Thymus (tissue), 11 donors: ENCODE results near the gene MTMR3. TPM values are rescaled to one million over a fixed set of nuclear protein-coding genes. Genes with fewer than 3 reads are reported as not detected.

Source experiments
- DNase-seq, 9 donors: peaks; one replicate each; pipeline ENCODE4 v3.0.0-alpha.2; 2013; ENCODE audit warnings: low spot score in 9 of 9, low read depth in 6 of 9, missing footprints in 1 of 9
- H3K27ac ChIP-seq, 2 donors: one replicate each; pipeline ENCODE4 v1.5.1; 2013; ENCODE audit warnings: control low read depth in 1 of 2, low read depth in 1 of 2, low read length in 1 of 2, mild to moderate bottlenecking in 1 of 2, moderate library complexity in 1 of 2
- H3K27me3 ChIP-seq, 2 donors: one replicate each; pipeline ENCODE4 v1.5.1; 2013; ENCODE audit warnings: low read length in 1 of 2; ENCODE audit not compliant: control insufficient read depth in 2 of 2, insufficient read depth in 1 of 2
- H3K36me3 ChIP-seq, 2 donors: one replicate each; pipeline ENCODE4 v1.5.1; 2013; ENCODE audit warnings: low read length in 1 of 2, mild to moderate bottlenecking in 1 of 2, moderate library complexity in 1 of 2; ENCODE audit not compliant: control insufficient read depth in 2 of 2, insufficient read depth in 2 of 2
- H3K4me1 ChIP-seq, 2 donors: one replicate each; pipeline ENCODE4 v1.5.1; 2013; ENCODE audit warnings: low read length in 2 of 2; ENCODE audit not compliant: control insufficient read depth in 2 of 2, insufficient read depth in 2 of 2
- H3K4me3 ChIP-seq, 2 donors: one replicate each; pipeline ENCODE4 v1.5.1; 2013; ENCODE audit warnings: low read length in 2 of 2, control low read depth in 1 of 2, mild to moderate bottlenecking in 1 of 2
- H3K9me3 ChIP-seq, 2 donors: one replicate each; pipeline ENCODE4 v1.5.1; 2013; ENCODE audit warnings: low read length in 1 of 2, mild to moderate bottlenecking in 1 of 2; ENCODE audit not compliant: control insufficient read depth in 2 of 2, insufficient read depth in 1 of 2
- WGBS: extraction: QIAGEN DNeasy Blood & Tissue Kit; methylation state at CpG from one replicate; pipeline ENCODE4 v1.1.7; 2013; 5-methylcytosine and 5-hydroxymethylcytosine counted together
- polyA plus RNA-seq: library from polyadenylated mRNA; stranded (reverse); fragments of 200-250 nt; gene quantifications from one replicate; pipeline ENCODE4 v1.2.3, GENCODE V29; 2013
- total RNA-seq: library from RNA; stranded (reverse); fragments of 120-200 nt; gene quantifications from one replicate; pipeline ENCODE4 v1.2.4, GENCODE V29; 2013
- donor health status: healthy.

The MTMR3 gene
- total and polyA plus RNA-seq, 2 donors: 14.8 to 16.4 TPM

GRCh38 chr22:29892315-29893156 lies 9.6 kb downstream of the MTMR3 start:
- no peak for DNase-seq
- H3K27ac ChIP-seq: no peak overlapping the region
- no peaks in the 10 kb centered on the region for H3K4me1 ChIP-seq
- H3K4me3 ChIP-seq: no peak overlapping the region
- H3K27me3 ChIP-seq: no peaks in the 10 kb centered on the region
- no peaks in the 10 kb centered on the region for H3K36me3 ChIP-seq
- WGBS: 80% methylated on average over 1 of the region's 1 CpG
- H3K9me3 ChIP-seq: no peaks in the 10 kb centered on the region

- H3K27me3 ChIP-seq: no peaks in the 10 kb centered on the region
- H3K36me3 ChIP-seq: no peaks in the 10 kb centered on the region
- 99% methylated on average over 1 of the region's 1 CpG for WGBS
- no peaks in the 10 kb centered on the region for H3K9me3 ChIP-seq
- no peak overlapping the region for H3K27ac ChIP-seq
- no peaks in the 10 kb centered on the region for H3K4me1 ChIP-seq
- no peak overlapping the region for H3K4me3 ChIP-seq
- no peak for DNase-seq
These were observed 18.4 kb downstream of the MTMR3 start for GRCh38 chr22:29901354-29901753.

GRCh38 chr22:29903371-29903770 lies 20.4 kb downstream of the MTMR3 start:
- no peaks in the 10 kb centered on the region for H3K27me3 ChIP-seq
- no peaks in the 10 kb centered on the region for H3K36me3 ChIP-seq
- H3K27ac ChIP-seq: no peak overlapping the region
- no peak overlapping the region for H3K4me3 ChIP-seq
- 97% methylated on average over 5 of the region's 5 CpGs for WGBS
- no peaks in the 10 kb centered on the region for H3K4me1 ChIP-seq
- no peaks in the 10 kb centered on the region for H3K9me3 ChIP-seq
- no peak for DNase-seq

- no peaks in the 10 kb centered on the region for H3K4me1 ChIP-seq
- no peak for DNase-seq
- WGBS: 98% methylated on average over 3 of the region's 3 CpGs
These were observed 21.0 kb downstream of the MTMR3 start for GRCh38 chr22:29904020-29904419.

GRCh38 chr22:29907753-29908515 lies 25.0 kb downstream of the MTMR3 start:
- no peaks in the 10 kb centered on the region for H3K4me1 ChIP-seq
- WGBS: 87% methylated on average over 5 of the region's 5 CpGs
- H3K27me3 ChIP-seq: no peaks in the 10 kb centered on the region
- H3K27ac ChIP-seq: peak overlapping the region in 1 of 2 donors; percentile 45
- DNase-seq: peak in 4 of 9 donors; percentile 8 to 38 (median 12)
- no peaks in the 10 kb centered on the region for H3K9me3 ChIP-seq
- no peak overlapping the region for H3K4me3 ChIP-seq
- no peaks in the 10 kb centered on the region for H3K36me3 ChIP-seq

More at GRCh38 chr22:29904020-29904419, 21.0 kb downstream of the MTMR3 start:
- Histone ChIP-seq H3K4me3 (no peak overlapping the region), H3K27me3 (no peaks in the 10 kb centered on the region), H3K36me3 (no peaks in the 10 kb centered on the region), H3K9me3 (no peaks in the 10 kb centered on the region), H3K27ac (no peak overlapping the region)

GRCh38 chr22:29912141-29912540 lies 29.2 kb downstream of the MTMR3 start:
- H3K4me1 ChIP-seq: no peaks in the 10 kb centered on the region
- H3K27me3 ChIP-seq: no peaks in the 10 kb centered on the region
- no peaks in the 10 kb centered on the region for H3K9me3 ChIP-seq
- no peak overlapping the region for H3K4me3 ChIP-seq
- H3K36me3 ChIP-seq: no peaks in the 10 kb centered on the region
- over 99% methylated on average over 4 of the region's 4 CpGs for WGBS
- no peak overlapping the region for H3K27ac ChIP-seq
- DNase-seq: no peak

GRCh38 chr22:29912605-29913398 lies 29.8 kb downstream of the MTMR3 start:
- no peak overlapping the region for H3K4me3 ChIP-seq
- no peaks in the 10 kb centered on the region for H3K9me3 ChIP-seq
- H3K27me3 ChIP-seq: no peaks in the 10 kb centered on the region
- H3K36me3 ChIP-seq: no peaks in the 10 kb centered on the region
- 89% methylated on average over 5 of the region's 5 CpGs for WGBS
- no peaks in the 10 kb centered on the region for H3K4me1 ChIP-seq
- DNase-seq: no peak
- H3K27ac ChIP-seq: no peak overlapping the region

- DNase-seq: no peak
- Histone ChIP-seq H3K36me3 (no peaks in the 10 kb centered on the region), H3K27ac (no peak overlapping the region), H3K4me1 (no peaks in the 10 kb centered on the region), H3K9me3 (no peaks in the 10 kb centered on the region), H3K27me3 (no peaks in the 10 kb centered on the region), H3K4me3 (no peak overlapping the region)
- 98% methylated on average over 1 of the region's 1 CpG for WGBS
These were observed 31.2 kb downstream of the MTMR3 start for GRCh38 chr22:29914165-29914564.
